HG03378 (cell line): ENCODE results near the gene RPTOR.

Experiments
- ATAC-seq: cut with Tn5 transposase; IDR thresholded peaks from one replicate; pipeline ENCODE4 v1.9.1; 2021; ENCODE audit warnings: mild to moderate bottlenecking, moderate library complexity; ENCODE audit not compliant: unreplicated experiment

RPTOR gene

DNA sequence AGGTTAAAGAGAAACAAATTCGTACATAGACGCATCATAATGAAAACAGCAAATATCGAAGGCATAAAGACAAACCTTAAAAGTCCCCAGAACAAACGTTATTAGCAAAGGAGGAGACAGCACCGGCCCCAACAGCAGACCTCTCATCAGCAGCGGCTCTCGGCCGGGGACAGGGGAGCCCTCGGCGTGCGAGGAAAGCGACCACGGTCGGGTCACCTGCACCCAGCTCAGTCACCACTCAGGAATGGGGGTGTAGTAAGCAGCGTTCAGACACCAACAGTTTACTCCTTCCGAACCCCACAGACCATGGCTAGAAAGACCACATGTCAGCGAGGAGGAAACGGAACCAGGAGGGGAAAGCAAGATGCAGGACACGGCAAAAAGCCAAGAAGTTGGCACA, 337.7 kb downstream of the RPTOR start:
- no peak for ATAC-seq

GRCh38 chr17:80882926-80883685, 338.5 kb downstream of the RPTOR start:
- ATAC-seq, result no peak

GRCh38 chr17:80883831-80884735, 339.4 kb downstream of the RPTOR start:
- ATAC-seq, result no peak

- no peak for ATAC-seq
Observed at GRCh38 chr17:80884811-80885210, 340.2 kb downstream of the RPTOR start.

DNA sequence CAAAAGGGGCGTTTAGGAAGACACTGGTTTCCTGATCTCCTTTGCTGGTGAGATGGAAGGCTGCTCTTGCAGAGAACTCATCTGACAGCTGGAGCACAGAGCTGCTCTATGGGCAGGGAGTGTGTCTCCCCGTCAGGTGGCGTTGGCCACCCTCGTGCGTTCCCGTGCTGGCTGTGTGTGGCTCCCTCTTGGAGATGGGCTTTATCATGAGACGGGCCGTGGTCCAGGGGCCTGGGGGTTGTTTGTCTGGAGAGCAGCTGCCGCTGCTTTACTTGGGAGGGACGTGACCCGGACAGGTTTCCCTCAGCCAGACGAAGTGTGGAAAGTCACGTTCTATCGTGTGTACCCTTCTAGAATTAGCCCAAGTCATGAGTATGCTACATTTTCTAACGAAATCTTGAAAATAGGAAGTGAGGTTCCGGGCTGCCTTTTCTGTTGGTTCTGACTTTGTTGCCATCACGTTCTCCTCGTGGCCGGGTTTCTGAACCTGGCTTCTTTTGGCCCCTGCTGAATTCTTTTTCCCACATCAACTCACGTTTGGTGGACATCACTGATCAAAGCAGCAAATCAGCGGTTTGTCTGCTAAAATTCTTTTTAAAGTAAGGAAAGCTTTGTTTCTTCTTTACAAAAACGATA, 341.4 kb downstream of the RPTOR start:
- no peak for ATAC-seq

DNA sequence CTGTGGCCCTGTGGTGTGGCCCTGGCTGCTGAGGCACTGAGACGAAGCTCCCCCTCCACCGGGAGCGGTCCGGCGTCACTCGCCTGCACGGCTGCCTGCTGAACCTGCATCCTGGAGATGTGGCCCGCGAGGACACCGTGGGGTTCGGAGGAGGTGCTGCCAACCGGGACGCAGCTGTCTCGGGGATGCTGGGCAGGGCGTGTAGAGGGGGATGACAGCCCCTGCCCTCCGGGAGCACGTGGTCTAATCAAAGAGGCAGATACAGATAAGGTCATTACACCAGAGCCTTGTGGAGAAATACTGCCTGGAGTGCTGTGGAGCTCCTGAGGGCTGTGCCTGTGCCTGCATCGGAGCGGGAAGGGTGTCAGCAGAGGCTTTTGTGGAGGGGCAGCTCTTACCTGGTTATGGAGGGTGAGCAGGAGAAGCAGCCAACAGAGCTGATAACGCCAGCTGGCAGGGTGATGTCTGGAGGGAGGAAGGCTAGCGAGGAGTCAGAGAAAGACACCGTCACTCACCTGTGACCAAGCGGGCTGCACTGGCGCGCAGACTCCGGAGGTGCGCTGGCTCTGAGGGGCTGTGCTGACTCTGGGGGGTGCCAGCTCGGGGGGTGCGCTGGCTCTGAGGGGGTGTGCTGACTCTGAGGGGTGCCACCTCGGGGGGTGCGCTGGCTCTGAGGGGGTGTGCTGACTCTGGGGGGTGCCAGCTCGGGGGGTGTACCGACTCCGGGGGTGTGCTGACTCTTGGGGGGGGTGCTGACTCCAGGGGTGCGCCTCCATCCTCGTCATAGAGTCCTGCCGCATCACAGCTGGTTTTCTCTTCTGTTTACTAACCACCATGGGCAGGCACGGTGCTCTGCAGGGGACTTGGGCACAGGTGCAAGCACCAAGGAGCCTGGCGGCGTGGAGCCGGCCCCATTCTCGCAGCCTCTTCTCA, 342.3 kb downstream of the RPTOR start:
- ATAC-seq, result no peak

GRCh38 chr17:80887639-80888175, 343.1 kb downstream of the RPTOR start:
- no peak for ATAC-seq

DNA sequence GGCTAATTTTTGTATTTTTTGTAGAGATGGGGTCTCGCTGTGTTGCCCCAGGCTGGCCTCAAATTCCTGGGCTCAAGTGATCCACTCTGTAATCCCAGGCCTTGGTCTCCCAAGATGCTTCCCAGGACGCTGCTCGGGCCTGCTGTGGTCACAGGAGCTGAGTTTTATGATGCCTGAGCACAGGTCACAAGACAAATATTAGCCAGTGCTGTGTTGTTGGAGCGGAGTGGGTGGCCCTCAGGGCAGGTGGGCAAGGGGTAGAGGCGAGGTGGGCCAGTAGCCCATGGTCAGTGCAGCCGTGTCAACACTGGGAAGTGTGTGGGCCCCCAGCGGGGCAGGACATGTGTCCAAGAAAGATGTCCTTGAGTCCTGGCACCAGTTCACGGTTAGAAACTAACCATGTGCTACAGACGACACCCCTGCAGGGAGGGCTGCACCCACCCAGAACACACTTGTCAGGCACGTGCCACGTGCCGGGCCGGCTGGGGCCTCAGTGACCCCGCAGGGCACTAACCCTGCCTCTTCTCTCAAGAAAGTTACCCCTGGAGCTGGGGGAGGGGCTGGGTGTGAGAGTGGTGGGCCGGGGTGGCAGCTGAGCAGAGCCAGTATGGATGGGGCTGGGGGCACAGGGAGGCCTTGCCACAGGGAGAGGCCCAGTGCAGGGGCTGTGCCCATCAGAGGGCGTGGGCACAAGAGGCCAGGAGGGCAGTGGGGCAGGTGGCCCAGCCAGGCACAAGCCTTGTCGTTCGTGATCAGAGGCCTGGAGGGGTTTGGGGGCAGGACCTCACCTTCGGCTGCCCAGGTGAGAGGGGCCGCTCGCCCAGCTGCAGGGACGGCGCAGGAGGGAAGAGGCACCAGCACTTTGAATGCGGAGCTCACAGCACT, 343.9 kb downstream of the RPTOR start:
- no peak for ATAC-seq

GRCh38 chr17:80889231-80890195, 344.9 kb downstream of the RPTOR start:
- no peak for ATAC-seq

DNA sequence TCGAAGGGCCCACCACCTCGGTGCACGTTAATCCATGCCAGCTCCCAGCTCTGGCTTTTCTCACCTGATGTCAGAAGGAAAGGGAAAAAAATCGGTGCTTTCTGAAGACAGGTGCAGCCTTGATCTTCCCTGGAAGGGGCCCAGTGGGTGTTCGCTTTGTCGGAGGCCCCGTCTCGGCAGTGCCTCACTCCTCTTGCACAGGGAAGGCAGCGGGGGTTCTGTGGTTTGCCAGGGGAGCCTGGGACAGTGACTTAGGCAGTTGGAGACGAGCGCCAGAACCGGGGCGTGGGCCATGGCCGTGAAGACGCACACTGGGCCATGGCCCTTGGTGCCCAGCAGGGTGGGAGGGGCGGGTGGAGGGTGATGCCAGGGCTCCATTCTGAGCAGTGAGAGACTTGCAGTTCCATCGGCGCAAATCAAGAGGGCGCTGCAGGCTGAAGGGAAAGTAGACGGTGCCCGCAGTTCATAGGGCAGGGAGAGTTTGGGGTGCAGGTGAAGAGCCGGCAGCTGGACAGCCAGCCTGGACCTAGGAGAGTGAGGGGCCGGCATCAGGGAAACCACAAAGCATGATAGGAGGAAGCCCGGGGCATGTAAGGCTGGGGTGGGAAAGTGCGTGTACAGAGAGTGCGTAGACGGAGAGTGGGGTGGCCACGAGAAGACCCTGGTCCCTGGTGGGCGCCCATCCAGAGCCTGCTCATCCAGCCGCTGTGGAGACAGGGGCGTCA, 345.7 kb downstream of the RPTOR start:
- ATAC-seq, result no peak

DNA sequence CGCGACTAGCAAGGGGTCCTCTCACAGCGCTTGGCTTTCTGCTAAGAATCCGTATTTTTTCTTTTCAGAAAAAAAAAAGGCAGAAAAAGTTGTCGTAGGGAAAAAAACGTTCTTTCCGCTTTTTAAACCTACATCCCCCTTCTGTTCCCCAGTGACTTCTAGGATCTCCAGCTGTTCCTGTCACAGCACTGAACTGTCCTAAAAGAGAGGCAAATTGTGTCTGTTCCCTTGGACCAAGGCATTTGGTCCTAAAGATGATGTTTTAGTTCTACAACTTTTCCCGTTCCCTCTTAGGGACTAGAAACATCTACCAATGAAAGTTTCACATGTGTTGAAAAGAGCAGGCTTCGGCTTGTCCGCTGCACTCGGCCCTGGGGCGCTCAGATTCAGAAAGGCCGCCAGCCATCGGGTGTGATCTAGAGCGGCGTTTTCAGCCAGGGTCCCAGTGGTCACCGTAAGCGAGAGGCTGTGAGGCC, 346.3 kb downstream of the RPTOR start:
- ATAC-seq, result no peak

- ATAC-seq, result no peak
Observed at GRCh38 chr17:80891397-80892018, 346.9 kb downstream of the RPTOR start.

- no peak for ATAC-seq
Observed at GRCh38 chr17:80892019-80892855, 347.6 kb downstream of the RPTOR start.

DNA sequence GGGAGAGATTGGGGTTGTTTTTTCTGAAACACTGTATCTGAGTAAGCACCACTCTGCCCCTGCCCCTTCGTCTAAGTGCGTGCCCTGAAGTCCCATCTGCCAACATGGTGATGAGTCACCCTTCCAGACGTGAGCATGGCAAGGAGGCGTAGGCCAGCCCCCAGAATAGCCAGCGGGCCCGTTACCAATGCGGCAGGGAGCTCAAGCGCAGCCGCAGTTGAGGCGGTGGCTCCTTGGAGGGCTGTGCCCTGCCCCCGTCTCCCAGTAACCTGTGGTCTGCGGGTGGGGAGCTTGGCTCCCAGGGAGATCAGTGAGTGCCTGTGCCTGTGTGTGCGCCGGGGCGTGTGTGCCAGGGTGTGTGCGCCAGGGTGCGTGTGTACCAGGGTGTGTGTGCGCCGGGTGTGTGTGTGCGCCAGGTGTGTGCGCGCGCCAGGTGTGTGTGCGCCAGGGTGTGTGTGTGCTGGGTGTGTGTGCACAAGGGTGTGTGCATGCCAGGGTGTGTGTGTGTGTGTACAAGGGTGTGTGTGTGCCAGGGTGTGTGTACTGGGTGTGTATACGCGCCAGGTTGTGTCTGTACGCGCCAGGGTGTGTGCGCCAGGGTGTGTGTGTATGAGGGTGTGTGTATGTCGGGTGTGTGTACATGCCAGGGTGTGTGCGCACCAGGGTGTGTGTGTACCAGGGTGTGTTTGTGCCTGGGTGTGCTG, 348.4 kb downstream of the RPTOR start:
- ATAC-seq, result no peak
